Naive thymus-derived CD4-positive, alpha-beta T cell (primary cell): ENCODE measurements around the gene UVRAG. TPM values are rescaled to one million over a fixed set of nuclear protein-coding genes. Genes with fewer than 3 reads are reported as not detected.

Experiments
- ATAC-seq: fragments of 150-1000 bp; cut with Tn5 transposase; 2 replicates; pipeline ENCODE4 v1.10.0; 2021; ENCODE audit warnings: mild to moderate bottlenecking, moderate library complexity
- CTCF ChIA-PET: fragments of 350-600 bp; sonication (Branson Sonifier 250); formaldehyde crosslinking; loops from one replicate; lab custom pipeline; 2021; ENCODE audit warnings: antibody characterized with exemption; lab: Charles Lee
- POLR2A ChIA-PET: fragments of 350-600 bp; sonication (Branson Sonifier 250); formaldehyde crosslinking; loops from one replicate; lab custom pipeline; 2021; ENCODE audit warnings: antibody characterized with exemption, inconsistent platforms; lab: Charles Lee
- DNase-seq, 9 donors: peaks; one replicate each; pipeline versions ENCODE4 v3.0.0 to v3.0.0-alpha.2; 2020 to 2022; ENCODE audit warnings: mixed read lengths in 1 of 9
- H3K27ac ChIP-seq: one replicate; pipeline ENCODE4 v1.7.0; 2013; ENCODE audit warnings: mild to moderate bottlenecking, low read depth, low read length, moderate library complexity
- H3K27me3 ChIP-seq, 2 donors: one replicate each; pipeline ENCODE4 v1.7.0; 2013; ENCODE audit warnings: low read length in 2 of 2, mild to moderate bottlenecking in 2 of 2, moderate library complexity in 2 of 2; ENCODE audit not compliant: control insufficient read depth in 2 of 2, insufficient read depth in 2 of 2
- H3K36me3 ChIP-seq, 3 experiments: 1 replicate in 2 of 3; 2 replicates in 1 of 3; pipeline ENCODE4 v1.7.0; 2013; ENCODE audit warnings: low read length in 3 of 3, mild to moderate bottlenecking in 3 of 3, moderate library complexity in 1 of 3; ENCODE audit not compliant: insufficient read depth in 3 of 3, control insufficient read depth in 2 of 3
- H3K4me1 ChIP-seq, 2 donors: one replicate each; pipeline ENCODE4 v1.7.0; 2013; ENCODE audit warnings: low read length in 2 of 2, mild to moderate bottlenecking in 2 of 2, moderate library complexity in 1 of 2; ENCODE audit not compliant: control insufficient read depth in 2 of 2, insufficient read depth in 2 of 2
- H3K4me3 ChIP-seq: 2 replicates; pipeline ENCODE4 v1.7.0; 2013; ENCODE audit warnings: mild to moderate bottlenecking, low read length
- H3K9me3 ChIP-seq, 3 experiments: 1 replicate in 2 of 3; 2 replicates in 1 of 3; pipeline ENCODE4 v1.7.0; 2013; ENCODE audit warnings: low read length in 3 of 3; ENCODE audit not compliant: control insufficient read depth in 2 of 3
- H3K27ac Mint-ChIP-seq, 9 donors: one replicate each; pipeline ENCODE4 v1.8.0; 2020 to 2022; ENCODE audit warnings: mixed read lengths in 9 of 9, mild to moderate bottlenecking in 8 of 9, moderate library complexity in 5 of 9, inconsistent platforms in 2 of 9
- H3K27me3 Mint-ChIP-seq, 5 donors: one replicate each; pipeline ENCODE4 v1.8.0; 2021 to 2022; ENCODE audit warnings: mixed read lengths in 5 of 5, mild to moderate bottlenecking in 1 of 5
- H3K36me3 Mint-ChIP-seq, 5 donors: one replicate each; pipeline ENCODE4 v1.8.0; 2020 to 2022; ENCODE audit warnings: mixed read lengths in 5 of 5, mild to moderate bottlenecking in 3 of 5, inconsistent platforms in 1 of 5
- H3K4me1 Mint-ChIP-seq, 7 donors: one replicate each; pipeline ENCODE4 v1.8.0; 2020 to 2022; ENCODE audit warnings: mixed read lengths in 7 of 7, mild to moderate bottlenecking in 3 of 7, inconsistent platforms in 1 of 7
- H3K4me3 Mint-ChIP-seq, 10 donors: one replicate each; pipeline ENCODE4 v1.8.0; 2020 to 2022; ENCODE audit warnings: mild to moderate bottlenecking in 10 of 10, mixed read lengths in 10 of 10, moderate library complexity in 6 of 10, inconsistent platforms in 2 of 10
- H3K9me3 Mint-ChIP-seq, 11 donors: one replicate each; pipeline ENCODE4 v1.8.0; 2020 to 2022; ENCODE audit warnings: mixed read lengths in 11 of 11, mild to moderate bottlenecking in 4 of 11, inconsistent platforms in 1 of 11, moderate library complexity in 1 of 11
- intact Hi-C, 2 donors: fragments of 100-400 bp; cut with micrococcal nuclease; formaldehyde crosslinking; loops; one replicate each; pipeline ENCODE4 v1.15.1; 2023
- polyA plus RNA-seq, 2 donors: library from polyadenylated mRNA; unstranded; fragments of 300-500 nt; fragmentation: Illumina TruSeq; gene quantifications; one replicate each; pipeline ENCODE4 v1.2.3, GENCODE V29; 2021
- total RNA-seq, 6 experiments: library from RNA in 5 of 6; stranded (reverse) in 5 of 6; gene quantifications; 1 replicate in 5 of 6; 2 replicates in 1 of 6; pipeline ENCODE4 v1.2.3 and lab custom pipeline; 2021 to 2026

Gene UVRAG
- total and polyA plus RNA-seq, 7 experiments from 2014 or later: 12.3 to 46.1 (median 24.6) TPM

GRCh38 chr11:75811485-75811884 lies 3.5 kb upstream of the UVRAG start:
- H3K4me3 Mint-ChIP-seq: no peak overlapping the region
- Histone ChIP-seq H3K9me3 (no peaks in the 10 kb centered on the region), H3K4me1 (peaks cover 13 to 15% of the 10 kb centered on the region in 2 donors), H3K27ac (no peak overlapping the region), H3K27me3 (no peaks in the 10 kb centered on the region), H3K36me3 (peaks cover 0 to 10% (median 0%) of the 10 kb centered on the region in 3 experiments), H3K4me3 (no peak overlapping the region)
- no peaks in the 10 kb centered on the region for H3K36me3 Mint-ChIP-seq
- no peak for DNase-seq
- ATAC-seq: no peak
- ChIA-PET POLR2A (no interaction called here), CTCF (no interaction called here)
- intact Hi-C loops: loop anchor here (5.0 to 10.0 kb wide), 7 partner anchors 247 to 1637 kb away; partner anchors contain the start of genes ACER3 (in 1 of the 2), C2CD3 (in 1 of the 2), PPME1 (in 1 of the 2) and RNF169 (in 1 of the 2)
- H3K27ac Mint-ChIP-seq: no peak overlapping the region
- H3K4me1 Mint-ChIP-seq: peaks cover 0 to 14% (median 7%) of the 10 kb centered on the region in 7 donors
- H3K9me3 Mint-ChIP-seq: peaks cover 0 to 8% (median 0%) of the 10 kb centered on the region in 11 donors
- H3K27me3 Mint-ChIP-seq: peaks cover 0 to 4% (median 0%) of the 10 kb centered on the region in 5 donors

GRCh38 chr11:75812542-75813040 lies 2.4 kb upstream of the UVRAG start:
- H3K27me3 ChIP-seq: no peaks in the 10 kb centered on the region
- H3K4me3 ChIP-seq: no peak overlapping the region
- ChIA-PET POLR2A (interaction anchor here (0.9 kb wide), 1 partner anchor 9 kb away, joined by 3 read pairs; no protein-coding TSS in a partner anchor), CTCF (interaction anchor here (0.6 kb wide), 1 partner anchor 10 kb away, joined by 8 read pairs; no protein-coding TSS in a partner anchor)
- H3K36me3 ChIP-seq: peaks cover 0 to 10% (median 0%) of the 10 kb centered on the region in 3 experiments
- intact Hi-C loops: loop anchor here (5.0 to 10.0 kb wide), 7 partner anchors 248 to 1638 kb away; partner anchors contain the start of genes ACER3 (in 1 of the 2), C2CD3 (in 1 of the 2), PPME1 (in 1 of the 2) and RNF169 (in 1 of the 2)
- no peak overlapping the region for H3K4me3 Mint-ChIP-seq
- H3K9me3 Mint-ChIP-seq: peaks cover 0 to 8% (median 0%) of the 10 kb centered on the region in 11 donors
- H3K4me1 Mint-ChIP-seq: peaks cover 0 to 14% (median 7%) of the 10 kb centered on the region in 7 donors
- H3K27me3 Mint-ChIP-seq: peaks cover 0 to 4% (median 0%) of the 10 kb centered on the region in 5 donors
- no peaks in the 10 kb centered on the region for H3K9me3 ChIP-seq
- peak overlapping the region in 1 of 9 donors; percentile 93 for H3K27ac Mint-ChIP-seq
- no peak for ATAC-seq
- no peak overlapping the region for H3K27ac ChIP-seq
- DNase-seq: no peak
- no peaks in the 10 kb centered on the region for H3K36me3 Mint-ChIP-seq
- H3K4me1 ChIP-seq: peaks cover 14 to 26% of the 10 kb centered on the region in 2 donors

- Histone ChIP-seq H3K9me3 (no peaks in the 10 kb centered on the region), H3K4me1 (peaks cover 14 to 26% of the 10 kb centered on the region in 2 donors), H3K27ac (no peak overlapping the region), H3K4me3 (no peak overlapping the region), H3K27me3 (no peaks in the 10 kb centered on the region), H3K36me3 (peaks cover 0 to 10% (median 0%) of the 10 kb centered on the region in 3 experiments)
- Mint-ChIP-seq H3K27me3 (peaks cover 0 to 4% (median 0%) of the 10 kb centered on the region in 5 donors), H3K27ac (peak overlapping the region in 4 of 9 donors; percentile 83 to 98 (median 90)), H3K9me3 (peaks cover 0 to 8% (median 0%) of the 10 kb centered on the region in 11 donors), H3K36me3 (peaks cover 0 to 2% (median 0%) of the 10 kb centered on the region in 5 donors), H3K4me3 (peak overlapping the region in 1 of 10 donors; percentile 93), H3K4me1 (peaks cover 3 to 14% (median 11%) of the 10 kb centered on the region in 7 donors)
- intact Hi-C loops: loop anchor here (5.0 to 10.0 kb wide), 7 partner anchors 248 to 1638 kb away; partner anchors contain the start of genes ACER3 (in 1 of the 2), C2CD3 (in 1 of the 2), PPME1 (in 1 of the 2) and RNF169 (in 1 of the 2)
- POLR2A ChIA-PET: interaction anchor here (0.9 kb wide), 1 partner anchor 8 kb away, joined by 3 read pairs; no protein-coding TSS in a partner anchor
- no peak for ATAC-seq
- CTCF ChIA-PET: interaction anchor here (2.1 kb wide), 1 partner anchor 11 kb away, joined by 15 read pairs; no protein-coding TSS in a partner anchor
- no peak for DNase-seq
Observed at GRCh38 chr11:75813124-75813523, 1.9 kb upstream of the UVRAG start.

- Mint-ChIP-seq H3K4me3 (peak overlapping the region in 5 of 10 donors; percentile 73 to 99 (median 93)), H3K4me1 (peaks cover 5 to 16% (median 13%) of the 10 kb centered on the region in 7 donors), H3K9me3 (peaks cover 0 to 8% (median 0%) of the 10 kb centered on the region in 11 donors), H3K36me3 (peaks cover 0 to 2% (median 0%) of the 10 kb centered on the region in 5 donors), H3K27ac (peak overlapping the region in 7 of 9 donors; percentile 49 to 100 (median 88)), H3K27me3 (peaks cover 0 to 4% (median 0%) of the 10 kb centered on the region in 5 donors)
- no peaks in the 10 kb centered on the region for H3K27me3 ChIP-seq
- H3K9me3 ChIP-seq: no peaks in the 10 kb centered on the region
- intact Hi-C loops: loop anchor here (1.0 to 10.0 kb wide), 13 partner anchors 45 to 1639 kb away; partner anchors contain the start of genes RPS3 (in 2 of the 2), ACER3 (in 1 of the 2), C2CD3 (in 1 of the 2) and DGAT2 (in 1 of the 2)
- DNase-seq (no peak), ATAC-seq (no peak)
- H3K4me1 ChIP-seq: peaks cover 14 to 26% of the 10 kb centered on the region in 2 donors
- ChIA-PET POLR2A (no interaction called here), CTCF (interaction anchor here (2.1 kb wide), 1 partner anchor 11 kb away, joined by 15 read pairs; no protein-coding TSS in a partner anchor)
- H3K36me3 ChIP-seq: peaks cover 0 to 10% (median 0%) of the 10 kb centered on the region in 3 experiments
- H3K4me3 ChIP-seq: no peak overlapping the region
- peak overlapping the region; percentile 83 for H3K27ac ChIP-seq
Observed at GRCh38 chr11:75813622-75814039, 1.4 kb upstream of the UVRAG start.

GRCh38 chr11:75814363-75814676 lies 690 bp upstream of the UVRAG start:
- peak overlapping the region in 3 of 10 donors; percentile 93 to 99 (median 98) for H3K4me3 Mint-ChIP-seq
- peak overlapping the region in 7 of 9 donors; percentile 88 to 100 (median 96) for H3K27ac Mint-ChIP-seq
- DNase-seq (no peak), ATAC-seq (peak; percentile 45)
- H3K27me3 ChIP-seq: no peaks in the 10 kb centered on the region
- H3K27ac ChIP-seq: peak overlapping the region; percentile 83
- intact Hi-C loops: loop anchor here (1.0 to 10.0 kb wide), 13 partner anchors 46 to 1640 kb away; partner anchors contain the start of genes RPS3 (in 2 of the 2), ACER3 (in 1 of the 2), C2CD3 (in 1 of the 2) and DGAT2 (in 1 of the 2)
- H3K27me3 Mint-ChIP-seq: peaks cover 0 to 4% (median 0%) of the 10 kb centered on the region in 5 donors
- H3K9me3 ChIP-seq: no peaks in the 10 kb centered on the region
- peaks cover 0 to 10% (median 0%) of the 10 kb centered on the region in 3 experiments for H3K36me3 ChIP-seq
- H3K9me3 Mint-ChIP-seq: peaks cover 0 to 8% (median 0%) of the 10 kb centered on the region in 11 donors
- H3K4me3 ChIP-seq: peak overlapping the region; percentile 96
- peaks cover 5 to 21% (median 20%) of the 10 kb centered on the region in 7 donors for H3K4me1 Mint-ChIP-seq
- peaks cover 14 to 26% of the 10 kb centered on the region in 2 donors for H3K4me1 ChIP-seq
- ChIA-PET CTCF (interaction anchor here (1.0 to 2.1 kb wide), 2 partner anchors 12 to 54 kb away, joined by 3 to 15 read pairs; no protein-coding TSS in a partner anchor), POLR2A (interaction anchor here (1.6 kb wide), 1 partner anchor 1321 kb away, joined by 9 read pairs; the partner anchor contains the start of gene LIPT2)
- H3K36me3 Mint-ChIP-seq: peaks cover 0 to 2% (median 0%) of the 10 kb centered on the region in 5 donors
